ENCODE measurements around the gene MPRIP.

Gene MPRIP

GRCh38 chr17:17060930-17061329, 18.7 kb downstream of the MPRIP start:
- H3K4me3 ChIP-seq (ENCODE audit: low read depth, low read length) = no peak overlapping the region
- no peak for TF ChIP-seq CTCF (IDR thresholded peaks at IDR 0.05; ENCODE audit: borderline replicate concordance, insufficient read depth, low read depth, low read length)

- H3K4me3 ChIP-seq (ENCODE audit: low read depth, low read length) = no peak overlapping the region
- no peak for TF ChIP-seq CTCF (IDR thresholded peaks at IDR 0.05; ENCODE audit: borderline replicate concordance, insufficient read depth, low read depth, low read length)
Measured at GRCh38 chr17:17061516-17061915, 19.3 kb downstream of the MPRIP start.

- no peak overlapping the region for H3K4me3 ChIP-seq (ENCODE audit: low read depth, low read length)
- TF ChIP-seq CTCF (IDR thresholded peaks at IDR 0.05; ENCODE audit: borderline replicate concordance, insufficient read depth, low read depth, low read length) = no peak
Measured at GRCh38 chr17:17062356-17062755, 20.1 kb downstream of the MPRIP start.

DNA sequence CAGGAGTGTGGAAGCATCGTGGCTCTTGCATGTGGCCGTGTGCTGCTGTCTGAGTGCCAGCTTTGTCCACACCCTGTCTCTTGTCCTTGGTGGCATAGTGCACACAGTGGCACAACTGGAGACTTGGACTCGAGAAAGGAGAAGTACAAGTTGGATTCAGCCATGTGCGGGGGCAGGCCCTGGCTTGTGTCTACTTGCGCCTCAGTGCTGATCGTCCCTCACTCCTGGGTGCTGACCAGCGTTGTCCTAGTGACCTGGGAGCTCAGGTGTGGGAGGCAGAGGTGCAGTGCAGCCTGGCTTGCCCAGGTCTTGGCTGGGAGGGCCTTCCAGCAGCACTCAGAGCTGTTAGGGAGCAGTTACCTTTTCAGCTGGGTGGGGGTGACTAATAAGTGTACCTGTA, 20.6 kb downstream of the MPRIP start:
- no peak for TF ChIP-seq CTCF (IDR thresholded peaks at IDR 0.05; ENCODE audit: borderline replicate concordance, insufficient read depth, low read depth, low read length)
- H3K4me3 ChIP-seq (ENCODE audit: low read depth, low read length) = no peak overlapping the region

- TF ChIP-seq CTCF (IDR thresholded peaks at IDR 0.05; ENCODE audit: borderline replicate concordance, insufficient read depth, low read depth, low read length) = no peak
- no peak overlapping the region for H3K4me3 ChIP-seq (ENCODE audit: low read depth, low read length)
Measured at GRCh38 chr17:17063546-17064122, 21.4 kb downstream of the MPRIP start.

DNA sequence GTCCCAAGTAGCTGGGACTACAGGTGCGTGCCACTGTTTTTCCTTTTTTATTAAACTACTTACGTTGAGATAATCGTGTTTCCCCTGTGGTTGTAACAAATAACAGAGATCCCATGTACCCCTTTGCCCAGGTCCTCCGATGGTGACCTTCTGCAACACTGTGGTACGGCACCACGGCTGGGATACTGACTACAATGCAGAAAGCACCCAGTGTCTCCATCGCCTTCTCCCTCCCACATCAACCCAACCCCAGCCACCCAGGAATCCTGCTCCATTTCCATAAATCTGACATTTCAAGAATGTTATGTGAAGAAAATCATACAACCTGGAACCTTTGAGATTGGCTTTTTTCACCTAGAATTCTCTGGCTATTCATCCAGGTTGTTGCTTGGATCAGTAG, 22.1 kb downstream of the MPRIP start:
- no peak for TF ChIP-seq CTCF (IDR thresholded peaks at IDR 0.05; ENCODE audit: borderline replicate concordance, insufficient read depth, low read depth, low read length)
- no peak overlapping the region for H3K4me3 ChIP-seq (ENCODE audit: low read depth, low read length)

DNA sequence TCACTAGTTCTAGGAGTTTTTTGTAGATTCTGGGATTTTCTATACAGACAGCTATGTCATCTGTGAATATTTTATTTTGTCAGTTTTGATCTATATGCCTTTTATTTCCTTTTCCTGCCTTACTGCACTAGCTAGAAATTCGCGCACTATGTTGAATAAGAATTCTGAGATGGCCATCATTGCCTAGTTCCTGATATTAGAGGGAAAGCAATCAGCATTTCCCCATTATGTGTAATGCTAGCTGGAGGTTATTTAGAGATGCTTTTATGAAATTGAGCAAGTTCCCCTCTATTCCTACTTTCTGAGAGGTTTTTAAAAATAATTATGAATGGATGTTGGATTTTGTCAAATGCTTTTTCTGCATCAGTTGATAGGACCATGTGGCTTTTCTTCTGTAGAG, 23.8 kb downstream of the MPRIP start:
- no peak for TF ChIP-seq CTCF (IDR thresholded peaks at IDR 0.05; ENCODE audit: borderline replicate concordance, insufficient read depth, low read depth, low read length)
- no peak overlapping the region for H3K4me3 ChIP-seq (ENCODE audit: low read depth, low read length)
